GM23338 (cell line): Measurements from ENCODE around the gene CYFIP1. TPM values are rescaled to one million over a fixed set of nuclear protein-coding genes. Genes with fewer than 3 reads are reported as not detected.

Experiments
- ATAC-seq: fragments of 200-7000 bp; cut with Tn5 transposase; 3 replicates; pipeline ENCODE4 v1.9.1; 2020
- DNase-seq: peaks from one replicate; pipeline ENCODE4 v3.0.0-alpha.2; 2015; ENCODE audit warnings: low spot score
- H2AFZ ChIP-seq: fragments of 200-600 bp; sonication (generic); 2 replicates; pipeline ENCODE4 v1.8.0; 2016; ENCODE audit warnings: antibody characterized with exemption, mild to moderate bottlenecking, moderate library complexity
- H3F3A ChIP-seq: fragments of 200-600 bp; sonication (generic); replicated peaks from 2 replicates; pipeline ENCODE4 v1.8.0; 2017; ENCODE audit warnings: antibody characterized with exemption, mixed run types, low read depth
- H3K27ac ChIP-seq: fragments of 200-600 bp; sonication (generic); 2 replicates; pipeline ENCODE4 v1.6.1; 2016; ENCODE audit warnings: low read depth
- H3K27me3 ChIP-seq: fragments of 200-600 bp; sonication (generic); 2 replicates; pipeline ENCODE4 v1.8.0; 2016; ENCODE audit warnings: mild to moderate bottlenecking, mixed run types, moderate library complexity; ENCODE audit not compliant: insufficient read depth
- H3K36me3 ChIP-seq: fragments of 200-600 bp; sonication (generic); 2 replicates; pipeline ENCODE4 v1.8.0; 2016; ENCODE audit warnings: mild to moderate bottlenecking; ENCODE audit not compliant: insufficient read depth
- H3K4me1 ChIP-seq: fragments of 200-600 bp; sonication (generic); 2 replicates; pipeline ENCODE4 v1.8.0; 2016; ENCODE audit warnings: mild to moderate bottlenecking, moderate library complexity; ENCODE audit not compliant: insufficient read depth
- H3K4me2 ChIP-seq: fragments of 200-600 bp; sonication (generic); 2 replicates; pipeline ENCODE4 v1.7.1; 2017; ENCODE audit warnings: mixed run types
- H3K4me3 ChIP-seq: fragments of 200-600 bp; sonication (generic); 2 replicates; pipeline ENCODE4 v1.6.1; 2016; ENCODE audit warnings: mixed run types
- H3K79me2 ChIP-seq: fragments of 200-600 bp; sonication (generic); replicated peaks from 2 replicates; pipeline ENCODE4 v1.8.0; 2017; ENCODE audit warnings: mild to moderate bottlenecking; ENCODE audit not compliant: insufficient read depth
- H3K9me2 ChIP-seq: fragments of 200-600 bp; sonication (generic); 2 replicates; pipeline ENCODE4 v1.8.0; 2017; ENCODE audit not compliant: insufficient read depth
- H4K20me1 ChIP-seq: fragments of 200-600 bp; sonication (generic); replicated peaks from 2 replicates; pipeline ENCODE4 v1.8.0; 2017; ENCODE audit warnings: mild to moderate bottlenecking; ENCODE audit not compliant: insufficient read depth
- H3K27ac Mint-ChIP-seq: 2 replicates; pipeline ENCODE4 v1.8.0; 2020; ENCODE audit warnings: inconsistent platforms, mild to moderate bottlenecking, moderate library complexity, mixed read lengths
- H3K27me3 Mint-ChIP-seq: 3 replicates; pipeline ENCODE4 v1.8.0; 2022; ENCODE audit warnings: low read depth, mild to moderate bottlenecking, moderate library complexity, mixed read lengths, inconsistent platforms; ENCODE audit not compliant: insufficient read depth, poor library complexity
- H3K36me3 Mint-ChIP-seq: 3 replicates; pipeline ENCODE4 v1.8.0; 2021; ENCODE audit warnings: low read depth, mild to moderate bottlenecking, inconsistent platforms, moderate library complexity, mixed read lengths
- H3K4me1 Mint-ChIP-seq: 3 replicates; pipeline ENCODE4 v1.8.0; 2020; ENCODE audit warnings: mild to moderate bottlenecking, inconsistent platforms, mixed read lengths
- H3K4me3 Mint-ChIP-seq: 3 replicates; pipeline ENCODE4 v1.8.0; 2021; ENCODE audit warnings: moderate library complexity, mild to moderate bottlenecking, inconsistent platforms, mixed read lengths
- H3K9me3 Mint-ChIP-seq: 3 replicates; pipeline ENCODE4 v1.8.0; 2020; ENCODE audit warnings: moderate library complexity, mild to moderate bottlenecking, inconsistent platforms, mixed read lengths
- CREB1 ChIP-seq: fragments of 250-450 bp; sonication (Bioruptor Pico); IDR thresholded peaks from 2 replicates; pipeline ENCODE4 v1.5.0; 2020; ENCODE audit warnings: low read depth, mild to moderate bottlenecking, moderate library complexity
- EZH2 ChIP-seq: fragments of 200-600 bp; sonication (generic); IDR thresholded peaks from one replicate; pipeline ENCODE4 v1.8.0; 2017; ENCODE audit warnings: antibody characterized with exemption, mild to moderate bottlenecking, low read depth; ENCODE audit not compliant: unreplicated experiment
- EZH2phosphoT487 ChIP-seq: fragments of 200-600 bp; sonication (generic); IDR thresholded peaks from one replicate; pipeline ENCODE4 v1.8.1; 2018; ENCODE audit warnings: antibody characterized with exemption; ENCODE audit not compliant: unreplicated experiment
- JUNB ChIP-seq: IDR thresholded peaks from one replicate; pipeline ENCODE4 v1.6.1; 2016; ENCODE audit warnings: antibody characterized with exemption; ENCODE audit not compliant: unreplicated experiment
- STAT1 ChIP-seq: IDR thresholded peaks from one replicate; pipeline ENCODE4 v1.6.1; 2016; ENCODE audit warnings: antibody characterized with exemption; ENCODE audit not compliant: unreplicated experiment
- ZNF114 ChIP-seq: fragments of 250-450 bp; sonication (Bioruptor Pico); IDR thresholded peaks from 2 replicates; pipeline ENCODE4 v1.5.0; 2020; ENCODE audit warnings: mild to moderate bottlenecking, moderate library complexity
- ZNF331 ChIP-seq: fragments of 250-450 bp; sonication (Bioruptor Pico); IDR thresholded peaks from 2 replicates; pipeline ENCODE4 v1.5.0; 2020; ENCODE audit warnings: low read depth, mild to moderate bottlenecking, moderate library complexity
- polyA plus RNA-seq: library from polyadenylated mRNA; unstranded; fragments of >200 nt; fragmentation: Nextera tagmentation; extraction: Ambion mirVana; gene quantifications from 2 replicates; pipeline ENCODE4 v1.2.1, GENCODE V29; 2016
- total RNA-seq: library from RNA; depleted of rRNA; stranded (reverse); fragments of >200 nt; shearing (Covaris generic); gene quantifications from 2 replicates; pipeline ENCODE4 v1.2.3, GENCODE V29; 2014
- TF ChIP-seq, protein P1 (sequence below): fragments of 250-450 bp; sonication (Bioruptor Pico); IDR thresholded peaks from 2 replicates; pipeline ENCODE4 v1.5.0; 2020; ENCODE audit warnings: mild to moderate bottlenecking, moderate library complexity
- TF ChIP-seq, protein P2 (sequence below): IDR thresholded peaks from 2 replicates; pipeline ENCODE4 v1.6.1; 2016; ENCODE audit warnings: antibody characterized with exemption

Gene CYFIP1
- total and polyA plus RNA-seq, 2 experiments from 2014 or later, result 20.0 to 73.9 TPM

DNA sequence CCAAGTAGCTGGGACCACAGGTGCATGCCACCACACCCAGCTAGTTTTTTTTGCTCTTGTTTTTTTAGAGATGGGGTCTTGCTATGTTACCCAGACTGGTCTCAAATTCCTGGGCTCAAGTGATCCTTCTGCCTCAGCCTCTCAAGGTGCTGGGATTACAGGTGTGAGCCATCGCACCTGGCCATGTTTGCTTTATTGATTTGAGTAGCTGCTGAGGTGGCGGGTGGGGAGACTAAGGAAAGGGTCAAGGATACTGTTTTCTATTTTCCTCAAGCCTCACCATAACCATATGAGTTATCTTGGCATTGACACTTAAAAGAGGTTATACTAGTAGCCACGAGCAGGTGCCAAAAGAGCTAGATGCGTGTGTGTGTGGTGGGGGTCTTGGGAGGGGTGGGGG lies 39.0 kb downstream of the CYFIP1 start (continued):
- TF ChIP-seq, protein P1, sequence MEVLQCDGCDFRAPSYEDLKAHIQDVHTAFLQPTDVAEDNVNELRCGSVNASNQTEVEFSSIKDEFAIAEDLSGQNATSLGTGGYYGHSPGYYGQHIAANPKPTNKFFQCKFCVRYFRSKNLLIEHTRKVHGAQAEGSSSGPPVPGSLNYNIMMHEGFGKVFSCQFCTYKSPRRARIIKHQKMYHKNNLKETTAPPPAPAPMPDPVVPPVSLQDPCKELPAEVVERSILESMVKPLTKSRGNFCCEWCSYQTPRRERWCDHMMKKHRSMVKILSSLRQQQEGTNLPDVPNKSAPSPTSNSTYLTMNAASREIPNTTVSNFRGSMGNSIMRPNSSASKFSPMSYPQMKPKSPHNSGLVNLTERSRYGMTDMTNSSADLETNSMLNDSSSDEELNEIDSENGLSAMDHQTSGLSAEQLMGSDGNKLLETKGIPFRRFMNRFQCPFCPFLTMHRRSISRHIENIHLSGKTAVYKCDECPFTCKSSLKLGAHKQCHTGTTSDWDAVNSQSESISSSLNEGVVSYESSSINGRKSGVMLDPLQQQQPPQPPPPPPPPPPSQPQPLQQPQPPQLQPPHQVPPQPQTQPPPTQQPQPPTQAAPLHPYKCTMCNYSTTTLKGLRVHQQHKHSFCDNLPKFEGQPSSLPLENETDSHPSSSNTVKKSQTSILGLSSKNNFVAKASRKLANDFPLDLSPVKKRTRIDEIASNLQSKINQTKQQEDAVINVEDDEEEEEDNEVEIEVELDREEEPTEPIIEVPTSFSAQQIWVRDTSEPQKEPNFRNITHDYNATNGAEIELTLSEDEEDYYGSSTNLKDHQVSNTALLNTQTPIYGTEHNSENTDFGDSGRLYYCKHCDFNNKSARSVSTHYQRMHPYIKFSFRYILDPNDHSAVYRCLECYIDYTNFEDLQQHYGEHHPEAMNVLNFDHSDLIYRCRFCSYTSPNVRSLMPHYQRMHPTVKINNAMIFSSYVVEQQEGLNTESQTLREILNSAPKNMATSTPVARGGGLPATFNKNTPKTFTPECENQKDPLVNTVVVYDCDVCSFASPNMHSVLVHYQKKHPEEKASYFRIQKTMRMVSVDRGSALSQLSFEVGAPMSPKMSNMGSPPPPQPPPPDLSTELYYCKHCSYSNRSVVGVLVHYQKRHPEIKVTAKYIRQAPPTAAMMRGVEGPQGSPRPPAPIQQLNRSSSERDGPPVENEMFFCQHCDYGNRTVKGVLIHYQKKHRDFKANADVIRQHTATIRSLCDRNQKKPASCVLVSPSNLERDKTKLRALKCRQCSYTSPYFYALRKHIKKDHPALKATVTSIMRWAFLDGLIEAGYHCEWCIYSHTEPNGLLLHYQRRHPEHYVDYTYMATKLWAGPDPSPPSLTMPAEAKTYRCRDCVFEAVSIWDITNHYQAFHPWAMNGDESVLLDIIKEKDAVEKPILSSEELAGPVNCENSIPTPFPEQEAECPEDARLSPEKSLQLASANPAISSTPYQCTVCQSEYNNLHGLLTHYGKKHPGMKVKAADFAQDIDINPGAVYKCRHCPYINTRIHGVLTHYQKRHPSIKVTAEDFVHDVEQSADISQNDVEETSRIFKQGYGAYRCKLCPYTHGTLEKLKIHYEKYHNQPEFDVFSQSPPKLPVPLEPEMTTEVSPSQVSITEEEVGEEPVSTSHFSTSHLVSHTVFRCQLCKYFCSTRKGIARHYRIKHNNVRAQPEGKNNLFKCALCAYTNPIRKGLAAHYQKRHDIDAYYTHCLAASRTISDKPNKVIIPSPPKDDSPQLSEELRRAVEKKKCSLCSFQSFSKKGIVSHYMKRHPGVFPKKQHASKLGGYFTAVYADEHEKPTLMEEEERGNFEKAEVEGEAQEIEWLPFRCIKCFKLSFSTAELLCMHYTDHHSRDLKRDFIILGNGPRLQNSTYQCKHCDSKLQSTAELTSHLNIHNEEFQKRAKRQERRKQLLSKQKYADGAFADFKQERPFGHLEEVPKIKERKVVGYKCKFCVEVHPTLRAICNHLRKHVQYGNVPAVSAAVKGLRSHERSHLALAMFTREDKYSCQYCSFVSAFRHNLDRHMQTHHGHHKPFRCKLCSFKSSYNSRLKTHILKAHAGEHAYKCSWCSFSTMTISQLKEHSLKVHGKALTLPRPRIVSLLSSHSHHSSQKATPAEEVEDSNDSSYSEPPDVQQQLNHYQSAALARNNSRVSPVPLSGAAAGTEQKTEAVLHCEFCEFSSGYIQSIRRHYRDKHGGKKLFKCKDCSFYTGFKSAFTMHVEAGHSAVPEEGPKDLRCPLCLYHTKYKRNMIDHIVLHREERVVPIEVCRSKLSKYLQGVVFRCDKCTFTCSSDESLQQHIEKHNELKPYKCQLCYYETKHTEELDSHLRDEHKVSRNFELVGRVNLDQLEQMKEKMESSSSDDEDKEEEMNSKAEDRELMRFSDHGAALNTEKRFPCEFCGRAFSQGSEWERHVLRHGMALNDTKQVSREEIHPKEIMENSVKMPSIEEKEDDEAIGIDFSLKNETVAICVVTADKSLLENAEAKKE (CRISPR knock-in tag), result no peak

DNA sequence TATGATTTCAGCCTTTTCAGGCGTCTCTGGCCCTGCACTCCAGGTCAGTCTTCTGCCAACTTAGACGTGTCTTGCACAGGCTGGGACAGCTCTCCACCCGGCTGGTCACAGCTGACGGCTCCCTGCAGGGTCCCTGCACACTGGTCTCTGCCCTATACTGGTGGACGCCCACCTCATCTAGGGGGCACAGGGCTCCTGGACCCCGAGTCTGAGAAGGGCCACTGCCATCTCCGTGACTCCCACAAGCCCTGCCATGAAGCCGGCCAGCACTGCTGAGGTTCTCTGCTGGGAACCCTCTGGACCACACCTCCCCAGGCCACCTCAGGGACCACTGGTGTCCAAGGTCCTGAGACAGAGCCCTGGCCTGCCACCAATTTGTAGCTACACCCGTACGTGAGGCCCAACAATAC lies 40.5 kb downstream of the CYFIP1 start:
- H3K4me3 ChIP-seq, result no peak overlapping the region
- no peak overlapping the region for H3K4me2 ChIP-seq
- Mint-ChIP-seq H3K9me3 (no peaks in the 10 kb centered on the region; the same call in 2 of the 3 replicates), H3K4me1 (peaks cover 12% of the 10 kb centered on the region), H3K4me3 (no peak overlapping the region), H3K36me3 (peaks cover 46% of the 10 kb centered on the region), H3K27me3 (peaks cover 6% of the 10 kb centered on the region), H3K27ac (no peak overlapping the region)
- H3K79me2 ChIP-seq, result no peaks in the 10 kb centered on the region; the same call in 1 of the 2 replicates
- H3F3A ChIP-seq, result no peaks in the 10 kb centered on the region
- no peak overlapping the region for H2AFZ ChIP-seq
- ATAC-seq, result no peak
- DNase-seq, result no peak
- H3K27ac ChIP-seq, result no peak overlapping the region
- H3K9me2 ChIP-seq, result no peaks in the 10 kb centered on the region
- H3K4me1 ChIP-seq, result peaks cover 4% of the 10 kb centered on the region; the same call in 1 of the 2 replicates
- H4K20me1 ChIP-seq, result no peaks in the 10 kb centered on the region
- no peaks in the 10 kb centered on the region; the same call in 1 of the 2 replicates for H3K36me3 ChIP-seq
- H3K27me3 ChIP-seq, result no peaks in the 10 kb centered on the region
- TF ChIP-seq ZNF114 (no peak), CREB1 (no peak), EZH2 (no peak), ZNF331 (CRISPR knock-in tag) (no peak), EZH2phosphoT487 (no peak), JUNB (no peak), STAT1 (no peak)
- TF ChIP-seq, protein P1 (CRISPR knock-in tag), result no peak
- TF ChIP-seq, protein P2, sequence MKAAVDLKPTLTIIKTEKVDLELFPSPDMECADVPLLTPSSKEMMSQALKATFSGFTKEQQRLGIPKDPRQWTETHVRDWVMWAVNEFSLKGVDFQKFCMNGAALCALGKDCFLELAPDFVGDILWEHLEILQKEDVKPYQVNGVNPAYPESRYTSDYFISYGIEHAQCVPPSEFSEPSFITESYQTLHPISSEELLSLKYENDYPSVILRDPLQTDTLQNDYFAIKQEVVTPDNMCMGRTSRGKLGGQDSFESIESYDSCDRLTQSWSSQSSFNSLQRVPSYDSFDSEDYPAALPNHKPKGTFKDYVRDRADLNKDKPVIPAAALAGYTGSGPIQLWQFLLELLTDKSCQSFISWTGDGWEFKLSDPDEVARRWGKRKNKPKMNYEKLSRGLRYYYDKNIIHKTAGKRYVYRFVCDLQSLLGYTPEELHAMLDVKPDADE, result no peak
